ENCODE results near the gene COL8A2. TPM values are rescaled to one million over a fixed set of nuclear protein-coding genes. Genes with fewer than 3 reads are reported as not detected.
A peak's percentile ranks its signal among the peaks of the same experiment; 100 is the strongest.

The COL8A2 gene
- total RNA-seq, 1 donor from 2014 or later, result 16.2 TPM

DNA sequence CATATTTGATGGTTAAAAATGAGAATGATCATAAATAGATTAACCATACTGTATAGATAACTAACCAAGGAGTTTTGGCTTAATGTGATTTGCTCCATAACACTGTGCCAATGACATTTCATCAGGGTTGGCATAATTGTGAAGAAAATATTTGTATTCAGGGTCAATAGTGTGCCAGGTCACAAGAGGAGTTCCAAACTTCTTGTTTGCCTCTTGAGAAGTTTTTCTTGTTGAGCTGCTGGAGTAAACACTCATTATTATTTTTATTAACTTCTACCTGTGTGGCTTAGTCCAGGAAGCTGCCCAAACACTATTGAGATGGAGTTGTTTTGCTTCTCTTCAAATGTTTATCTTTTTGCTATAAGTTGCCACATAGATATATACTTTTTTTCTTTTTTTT, 38.4 kb upstream of the COL8A2 start:
- no peaks in the 10 kb centered on the region for H3K9me3 ChIP-seq
- H3K4me1 ChIP-seq, result peaks cover 68% of the 10 kb centered on the region
- H3K27me3 ChIP-seq, result no peaks in the 10 kb centered on the region
- H3K27ac ChIP-seq, result peak overlapping the region; percentile 19
- H3K36me3 ChIP-seq, result peaks cover 11% of the 10 kb centered on the region
- TF ChIP-seq, protein P1, sequence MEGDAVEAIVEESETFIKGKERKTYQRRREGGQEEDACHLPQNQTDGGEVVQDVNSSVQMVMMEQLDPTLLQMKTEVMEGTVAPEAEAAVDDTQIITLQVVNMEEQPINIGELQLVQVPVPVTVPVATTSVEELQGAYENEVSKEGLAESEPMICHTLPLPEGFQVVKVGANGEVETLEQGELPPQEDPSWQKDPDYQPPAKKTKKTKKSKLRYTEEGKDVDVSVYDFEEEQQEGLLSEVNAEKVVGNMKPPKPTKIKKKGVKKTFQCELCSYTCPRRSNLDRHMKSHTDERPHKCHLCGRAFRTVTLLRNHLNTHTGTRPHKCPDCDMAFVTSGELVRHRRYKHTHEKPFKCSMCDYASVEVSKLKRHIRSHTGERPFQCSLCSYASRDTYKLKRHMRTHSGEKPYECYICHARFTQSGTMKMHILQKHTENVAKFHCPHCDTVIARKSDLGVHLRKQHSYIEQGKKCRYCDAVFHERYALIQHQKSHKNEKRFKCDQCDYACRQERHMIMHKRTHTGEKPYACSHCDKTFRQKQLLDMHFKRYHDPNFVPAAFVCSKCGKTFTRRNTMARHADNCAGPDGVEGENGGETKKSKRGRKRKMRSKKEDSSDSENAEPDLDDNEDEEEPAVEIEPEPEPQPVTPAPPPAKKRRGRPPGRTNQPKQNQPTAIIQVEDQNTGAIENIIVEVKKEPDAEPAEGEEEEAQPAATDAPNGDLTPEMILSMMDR (IDR thresholded peaks at IDR 0.05), result no peak
- no peak for ATAC-seq
- intact Hi-C loops (cut with DNase I), result no loop called here
- DNase-seq, result no peak
- H3K4me3 ChIP-seq, result no peak overlapping the region

DNA sequence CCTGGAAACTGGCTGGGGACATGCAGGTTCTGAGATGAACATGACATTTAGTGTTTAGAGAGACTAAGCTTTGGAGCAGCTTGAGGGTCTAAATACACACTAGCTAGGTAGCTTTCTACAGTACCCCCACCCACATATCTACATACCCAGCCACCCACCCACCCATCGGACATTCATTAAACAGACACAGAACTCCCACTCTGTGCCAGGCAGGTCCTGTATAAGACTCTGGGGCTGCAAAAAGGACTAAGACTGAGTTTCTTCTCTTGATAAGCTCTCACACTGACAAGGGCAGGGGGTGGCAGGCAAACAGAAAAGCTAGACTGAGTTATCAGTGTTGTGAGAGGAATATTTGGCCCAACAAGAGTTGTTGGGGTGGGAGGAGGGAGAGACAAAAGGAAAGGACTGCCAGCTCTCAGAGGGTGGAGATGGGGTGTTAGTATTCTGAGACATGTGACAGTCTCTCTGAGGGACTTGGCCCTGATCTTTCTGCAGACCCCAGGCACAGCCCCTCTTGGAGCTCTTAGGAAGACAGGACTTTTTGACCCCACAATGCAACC, 37.7 kb upstream of the COL8A2 start:
- Histone ChIP-seq H3K36me3 (peaks cover 8% of the 10 kb centered on the region), H3K27ac (peak overlapping the region; percentile 93), H3K4me1 (peaks cover 73% of the 10 kb centered on the region), H3K4me3 (no peak overlapping the region), H3K27me3 (no peaks in the 10 kb centered on the region), H3K9me3 (no peaks in the 10 kb centered on the region)
- no peak for ATAC-seq
- TF ChIP-seq, protein P1 (IDR thresholded peaks at IDR 0.05), result no peak
- intact Hi-C loops (cut with DNase I), result no loop called here
- DNase-seq, result no peak

DNA sequence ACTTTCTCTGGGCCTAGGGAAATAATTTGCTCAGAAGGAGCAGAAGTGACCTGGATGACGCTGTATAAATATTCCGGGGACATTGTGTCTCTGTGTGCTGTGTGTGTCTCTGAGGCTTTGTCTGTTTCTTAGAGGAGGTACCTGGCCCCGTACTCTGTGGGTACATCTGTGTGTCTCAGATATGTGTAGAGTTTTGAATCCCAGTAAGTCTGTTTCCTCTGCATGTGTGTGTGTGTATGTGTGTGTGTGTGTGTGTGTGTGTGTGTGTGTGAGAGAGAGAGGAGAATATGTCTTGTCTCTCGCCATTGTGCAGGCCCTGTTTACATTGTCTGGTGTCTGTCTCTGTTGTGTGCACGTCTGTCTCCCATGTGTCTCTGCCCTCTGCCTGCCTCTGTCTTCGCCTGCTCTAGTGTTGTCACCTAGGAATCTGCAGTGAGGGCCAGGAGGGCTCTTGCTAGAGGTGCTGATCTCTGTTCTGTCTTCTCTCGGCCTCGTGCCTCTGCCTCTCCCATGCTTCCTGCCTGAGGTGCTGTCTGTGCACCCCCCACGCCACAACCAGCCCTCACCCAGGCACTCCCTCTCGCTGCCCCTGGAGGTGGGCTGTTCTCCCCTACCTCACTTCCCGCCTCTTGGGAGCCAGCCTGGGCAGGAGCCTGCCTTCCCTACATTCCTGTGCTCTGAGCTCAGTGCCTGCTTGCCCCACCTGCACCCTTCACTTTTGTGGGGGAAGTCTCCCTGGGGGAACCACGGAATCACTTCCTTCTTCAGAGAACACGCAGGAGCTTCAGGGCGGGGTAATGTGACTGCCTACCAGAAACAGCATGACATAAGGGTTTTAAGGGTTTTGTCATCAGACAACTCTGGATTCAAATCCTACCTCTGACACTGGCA, 36.9 kb upstream of the COL8A2 start:
- DNase-seq (peak; percentile 83), ATAC-seq (peak; percentile 85)
- intact Hi-C loops (cut with DNase I), result no loop called here
- peaks cover 76% of the 10 kb centered on the region for H3K4me1 ChIP-seq
- peak overlapping the region; percentile 93 for H3K27ac ChIP-seq
- peak overlapping the region; percentile 47 for H3K4me3 ChIP-seq
- H3K27me3 ChIP-seq, result no peaks in the 10 kb centered on the region
- TF ChIP-seq, protein P1 (IDR thresholded peaks at IDR 0.05), result no peak
- no peaks in the 10 kb centered on the region for H3K36me3 ChIP-seq
- H3K9me3 ChIP-seq, result no peaks in the 10 kb centered on the region

DNA sequence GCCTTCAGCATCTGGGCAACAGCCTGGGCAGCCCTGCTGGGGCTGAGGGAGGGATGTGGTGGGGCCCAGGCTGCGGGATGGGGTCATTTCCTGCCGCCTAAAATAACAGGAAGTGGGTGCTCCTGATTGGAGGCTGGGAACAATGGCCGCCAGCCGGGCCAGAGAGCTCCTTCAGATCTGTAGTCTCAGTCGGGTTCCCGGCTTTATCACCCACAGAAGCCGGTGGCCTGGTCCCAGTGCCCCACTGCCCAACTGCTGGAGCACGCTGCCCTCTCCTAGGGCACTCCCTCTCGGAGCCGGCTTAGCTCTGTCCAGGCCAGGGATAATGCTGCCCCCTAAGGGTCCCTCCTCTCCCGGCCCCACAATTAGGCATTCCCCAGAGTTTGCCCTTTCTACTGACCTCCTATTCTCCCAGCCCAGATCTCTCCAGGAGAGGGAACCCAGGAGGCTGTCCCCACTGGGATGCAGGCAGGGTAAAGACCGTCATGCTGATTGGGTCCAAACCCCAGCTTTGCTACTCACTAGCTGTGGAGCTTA, 36.0 kb upstream of the COL8A2 start:
- H3K27me3 ChIP-seq, result no peaks in the 10 kb centered on the region
- peak; percentile 52 for ATAC-seq
- peak; percentile 83 for DNase-seq
- H3K4me1 ChIP-seq, result peaks cover 67% of the 10 kb centered on the region
- no peaks in the 10 kb centered on the region for H3K9me3 ChIP-seq
- TF ChIP-seq, protein P1 (IDR thresholded peaks at IDR 0.05), result peak; percentile 28
- intact Hi-C loops (cut with DNase I), result no loop called here
- peak overlapping the region; percentile 47 for H3K4me3 ChIP-seq
- peak overlapping the region; percentile 93 for H3K27ac ChIP-seq
- no peaks in the 10 kb centered on the region for H3K36me3 ChIP-seq

DNA sequence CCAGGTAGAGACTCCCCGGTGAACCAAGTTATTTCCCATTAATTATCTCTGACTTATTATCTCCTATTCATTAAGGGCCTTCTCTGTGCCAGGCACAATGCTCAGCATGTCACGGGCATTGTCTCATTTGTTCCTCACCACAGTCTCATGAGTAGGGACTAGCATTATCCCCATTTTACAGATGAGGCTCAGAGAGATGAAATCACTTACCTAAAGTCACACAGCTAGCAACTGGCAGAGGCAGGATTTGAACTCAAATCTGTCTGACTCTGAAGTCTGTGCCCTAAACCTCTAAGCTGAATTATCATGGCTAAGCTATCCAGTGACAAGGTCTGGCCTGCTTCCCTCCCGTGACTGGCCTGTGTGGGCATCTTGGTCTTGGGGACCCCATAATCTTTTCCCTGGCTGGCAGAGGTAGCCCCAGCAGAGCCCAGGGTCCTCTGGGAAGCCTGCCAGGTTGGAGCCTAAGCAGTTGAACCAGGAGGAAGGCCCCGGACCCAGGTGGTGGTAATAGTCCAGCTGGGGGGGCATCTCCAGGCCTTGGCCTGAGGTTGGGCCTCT, 35.4 kb upstream of the COL8A2 start:
- peaks cover 67% of the 10 kb centered on the region for H3K4me1 ChIP-seq
- H3K9me3 ChIP-seq, result no peaks in the 10 kb centered on the region
- H3K36me3 ChIP-seq, result no peaks in the 10 kb centered on the region
- no peaks in the 10 kb centered on the region for H3K27me3 ChIP-seq
- H3K4me3 ChIP-seq, result peak overlapping the region; percentile 47
- peak overlapping the region; percentile 93 for H3K27ac ChIP-seq
- DNase-seq (no peak), ATAC-seq (no peak)
- intact Hi-C loops (cut with DNase I), result no loop called here
- TF ChIP-seq, protein P1 (IDR thresholded peaks at IDR 0.05), result no peak
